Tibial nerve (tissue), 4 donors: ENCODE measurements around the gene CD151.

Source experiments
- CTCF ChIP-seq, 5 experiments: fragments of 200-600 bp in 3 of 5; fragments of 450-650 bp in 2 of 5; sonication (generic) in 3 of 5; IDR thresholded peaks; one replicate each; pipeline ENCODE4 v1.5.1; 2016 to 2019; ENCODE audit warnings: antibody characterized with exemption in 5 of 5, mild to moderate bottlenecking in 3 of 5, moderate library complexity in 2 of 5
- EP300 ChIP-seq, 2 donors: sonication (generic); formaldehyde crosslinking; IDR thresholded peaks; one replicate each; pipeline ENCODE4 v1.6.1; 2017; ENCODE audit warnings: antibody characterized with exemption in 2 of 2, mild to moderate bottlenecking in 1 of 2
- POLR2A ChIP-seq, 2 donors: fragments of 450-650 bp; IDR thresholded peaks; one replicate each; pipeline ENCODE4 v1.6.1; 2017; ENCODE audit warnings: antibody characterized with exemption in 2 of 2, mild to moderate bottlenecking in 2 of 2, moderate library complexity in 2 of 2

GRCh38 chr11:868802-869201 is 36.0 kb downstream of the CD151 start:
- no peak for TF ChIP-seq CTCF (IDR thresholded peaks at IDR 0.05)
- no peak for TF ChIP-seq POLR2A (IDR thresholded peaks at IDR 0.05)
- no peak for TF ChIP-seq EP300 (IDR thresholded peaks at IDR 0.05)
